ENCODE measurements around the gene PLPPR2.
"Not testable (repeated sequence)": the region's sequence is repeated elsewhere in the genome, so short reads cannot be mapped to it uniquely, and the experiment has no call there.

The PLPPR2 gene

DNA sequence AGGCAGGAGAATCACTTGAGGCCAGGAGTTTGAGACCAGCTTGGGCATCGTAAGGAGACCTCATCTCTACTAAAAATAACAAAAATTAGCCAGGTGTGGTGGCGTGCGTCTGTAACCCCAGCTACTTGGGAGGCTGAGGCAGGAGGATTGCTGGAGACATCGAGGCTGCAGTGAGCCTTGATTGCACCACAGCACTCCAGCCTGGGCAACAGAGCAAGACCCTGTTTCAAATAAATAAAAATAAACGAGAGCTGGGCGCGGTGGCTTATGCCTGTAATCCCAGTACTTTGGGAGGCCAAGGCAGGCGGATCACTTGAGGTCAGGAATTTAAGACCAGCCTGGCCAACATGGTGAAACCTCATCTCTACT is 15.1 kb upstream of the PLPPR2 start:
- DNase-seq, result not testable (repeated sequence)

DNA sequence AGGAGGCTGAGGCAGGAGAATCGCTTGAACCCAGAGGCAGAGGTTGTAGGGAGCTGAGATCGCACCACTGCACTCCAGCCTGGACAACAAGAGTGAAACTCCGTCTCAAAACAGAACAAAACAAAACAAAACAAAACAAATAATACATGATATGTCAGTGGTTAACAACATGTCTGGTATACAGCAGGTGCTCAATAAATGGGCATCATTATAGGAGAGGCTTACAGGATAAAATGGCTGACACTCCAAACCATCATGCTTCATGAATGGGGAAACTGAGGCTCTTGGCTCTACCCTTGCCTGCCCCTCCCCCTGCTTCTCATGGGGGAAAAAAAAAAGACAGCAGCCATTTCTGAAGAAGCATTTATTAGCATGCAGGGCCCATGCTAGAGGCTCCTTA is 12.8 kb upstream of the PLPPR2 start:
- DNase-seq, result no peak

DNA sequence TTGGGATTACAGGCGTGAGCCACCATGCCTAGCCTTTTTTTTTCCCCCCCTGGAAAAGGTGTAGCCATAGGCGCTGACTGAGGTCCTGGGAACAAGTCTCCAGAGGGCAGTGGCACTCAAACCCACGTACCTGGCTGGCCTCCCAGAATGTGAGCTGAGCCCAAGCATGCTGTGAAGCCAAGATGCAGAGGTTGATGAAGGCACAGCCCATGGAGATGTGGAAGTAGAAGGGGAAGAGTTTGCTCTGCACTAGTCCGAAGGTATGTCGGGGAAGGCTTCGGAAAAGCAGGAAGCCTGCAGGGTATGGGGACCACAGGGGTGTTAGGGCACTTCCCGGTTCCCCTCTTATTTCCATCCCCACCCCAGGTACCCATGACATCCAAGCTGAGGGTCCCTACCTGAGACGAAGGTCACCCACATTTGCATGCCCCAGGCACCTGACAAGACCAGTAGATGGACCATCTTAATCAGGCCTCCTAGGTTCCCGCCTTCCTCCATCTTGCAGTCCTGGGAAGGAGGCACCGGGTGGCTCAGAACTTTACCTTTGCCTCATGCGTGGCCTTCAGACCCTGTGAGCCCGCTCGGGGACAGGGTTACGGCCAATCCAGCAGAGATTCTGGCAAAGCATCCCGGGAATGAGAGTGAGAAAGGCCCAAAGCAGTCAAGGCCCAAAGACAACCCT is 10.0 kb upstream of the PLPPR2 start:
- no peak for DNase-seq

DNA sequence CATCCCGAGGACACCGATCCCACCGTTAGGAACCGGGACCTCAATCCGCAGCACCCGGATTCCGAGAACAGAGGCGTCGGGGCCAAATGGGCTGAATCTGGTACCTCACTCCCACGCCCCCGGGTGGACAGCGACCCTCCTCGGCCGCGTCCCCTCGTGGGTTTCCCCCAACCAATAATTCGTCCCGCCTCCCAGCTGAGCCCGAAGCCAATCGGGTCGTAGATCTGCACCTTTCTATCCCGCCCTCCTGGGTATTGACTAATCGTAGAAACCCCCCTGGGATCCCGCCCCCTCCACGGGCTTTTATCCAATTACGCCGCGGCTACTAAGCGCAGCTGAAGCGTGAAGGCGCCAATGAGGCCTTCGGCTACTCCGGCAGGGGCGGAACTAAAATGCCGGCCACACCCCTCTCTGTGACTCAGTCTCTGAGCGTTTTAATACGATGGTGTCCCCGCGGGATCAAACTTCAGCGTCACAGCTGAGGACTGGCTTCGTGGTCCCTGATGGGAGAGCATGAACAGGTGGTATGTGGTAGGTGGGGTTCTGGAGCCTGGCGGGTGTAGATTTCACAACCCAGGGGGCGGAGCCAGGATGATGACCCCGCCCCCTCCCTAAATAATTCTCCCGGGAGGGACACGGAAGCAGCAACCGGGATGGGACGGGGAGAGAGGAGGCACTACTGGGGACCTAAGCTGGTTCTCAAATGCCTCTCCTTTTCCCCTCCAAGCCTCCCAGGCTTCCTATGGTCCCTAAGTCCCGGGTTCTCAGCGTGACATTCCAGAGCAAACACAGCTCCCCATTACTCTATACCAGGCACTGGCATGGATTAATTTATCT is 8.9 kb upstream of the PLPPR2 start, which contains the start of the genes CCDC159 and TMEM205:
TSS of gene CCDC159 (plus strand) at position 416 of the 837 bp plus-strand sequence. CDS start at position 504, 88 bp downstream.
TSS of gene TMEM205 (minus strand) at position 165 of the 837 bp plus-strand sequence. CDS start 649 bp downstream, outside the sequence.
- peak; percentile 98 to 99 for DNase-seq

DNA sequence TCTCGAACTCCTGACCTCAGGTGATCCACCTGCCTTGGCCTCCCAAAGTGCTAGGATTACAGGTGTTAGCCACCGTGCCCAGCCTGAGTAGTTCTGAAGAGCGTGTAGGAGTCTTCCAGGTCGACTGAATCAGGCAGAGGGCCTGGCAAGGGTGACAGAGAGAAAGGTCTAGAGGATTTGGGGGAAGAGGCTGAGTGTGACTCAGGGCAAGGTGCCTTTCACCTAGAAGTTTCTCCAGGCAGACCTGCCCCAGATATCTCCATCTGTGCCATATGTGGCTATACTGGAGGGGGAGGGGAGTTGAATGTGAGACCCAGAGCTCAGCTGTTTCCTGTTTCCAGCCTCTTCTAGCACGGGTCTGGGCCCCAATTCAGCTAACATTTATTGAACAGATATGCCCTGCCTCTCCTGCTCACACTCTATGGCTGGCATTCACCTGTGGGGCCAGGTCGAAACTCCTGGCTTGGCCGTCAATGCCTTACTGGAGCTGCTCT is 7.6 kb upstream of the PLPPR2 start:
- no peak for DNase-seq

DNA sequence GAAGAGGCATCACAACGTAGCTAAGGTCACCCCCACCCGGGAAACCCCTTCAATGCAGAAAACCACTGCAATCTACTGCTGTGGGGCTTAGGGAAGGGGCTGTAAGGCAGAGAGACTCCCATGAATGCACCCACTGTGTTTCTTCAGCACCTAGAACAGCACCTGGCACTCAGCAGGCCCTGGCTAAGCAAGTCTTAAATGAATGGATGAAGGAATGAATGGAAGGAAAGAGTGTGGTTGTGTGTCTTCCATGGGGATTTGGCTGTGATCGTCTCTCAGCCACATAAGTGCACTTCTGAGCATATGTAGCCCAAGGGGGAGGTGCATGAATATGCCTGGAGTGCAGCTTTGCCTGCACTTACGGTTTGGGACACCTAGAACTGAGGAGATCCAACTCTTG is 6.1 kb upstream of the PLPPR2 start:
- DNase-seq, result no peak

DNA sequence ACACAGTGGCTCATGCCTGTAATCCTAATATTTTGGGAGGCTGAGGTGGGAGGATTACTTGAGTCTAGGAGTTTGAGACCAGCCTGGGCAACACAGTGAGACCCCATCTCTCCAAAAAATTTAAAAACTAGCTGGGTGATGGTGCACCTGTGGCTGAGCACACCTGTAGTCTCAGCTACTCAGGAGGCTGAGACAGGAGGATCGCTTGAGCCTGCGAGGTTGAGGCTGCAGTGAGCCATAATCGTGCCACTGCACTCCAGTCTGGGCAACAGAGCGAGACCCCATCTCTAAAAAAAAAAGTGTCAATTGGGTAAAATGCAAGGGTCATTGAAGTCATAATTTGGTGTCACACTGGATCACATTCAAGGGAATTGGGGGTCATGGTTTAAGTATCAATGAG is 1.1 kb upstream of the PLPPR2 start:
- DNase-seq, result not testable (repeated sequence)

DNA sequence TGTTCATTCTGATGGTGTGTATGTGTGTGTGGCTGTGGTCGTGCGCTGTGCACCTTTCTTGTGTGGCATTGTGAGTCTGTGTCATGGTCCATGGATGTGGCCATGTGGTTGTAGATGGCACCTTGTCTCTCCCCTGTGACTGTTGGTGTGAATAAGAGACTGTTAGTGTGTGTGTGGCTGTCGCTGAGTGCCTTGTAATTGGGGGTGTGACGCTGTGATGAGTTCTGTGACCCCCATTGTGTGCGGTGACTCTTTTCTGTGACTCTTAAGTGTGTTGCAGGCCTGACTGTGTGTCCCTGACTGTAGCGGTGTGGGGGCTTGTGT is 804 bp downstream of the PLPPR2 start:
- DNase-seq, result no peak

DNA sequence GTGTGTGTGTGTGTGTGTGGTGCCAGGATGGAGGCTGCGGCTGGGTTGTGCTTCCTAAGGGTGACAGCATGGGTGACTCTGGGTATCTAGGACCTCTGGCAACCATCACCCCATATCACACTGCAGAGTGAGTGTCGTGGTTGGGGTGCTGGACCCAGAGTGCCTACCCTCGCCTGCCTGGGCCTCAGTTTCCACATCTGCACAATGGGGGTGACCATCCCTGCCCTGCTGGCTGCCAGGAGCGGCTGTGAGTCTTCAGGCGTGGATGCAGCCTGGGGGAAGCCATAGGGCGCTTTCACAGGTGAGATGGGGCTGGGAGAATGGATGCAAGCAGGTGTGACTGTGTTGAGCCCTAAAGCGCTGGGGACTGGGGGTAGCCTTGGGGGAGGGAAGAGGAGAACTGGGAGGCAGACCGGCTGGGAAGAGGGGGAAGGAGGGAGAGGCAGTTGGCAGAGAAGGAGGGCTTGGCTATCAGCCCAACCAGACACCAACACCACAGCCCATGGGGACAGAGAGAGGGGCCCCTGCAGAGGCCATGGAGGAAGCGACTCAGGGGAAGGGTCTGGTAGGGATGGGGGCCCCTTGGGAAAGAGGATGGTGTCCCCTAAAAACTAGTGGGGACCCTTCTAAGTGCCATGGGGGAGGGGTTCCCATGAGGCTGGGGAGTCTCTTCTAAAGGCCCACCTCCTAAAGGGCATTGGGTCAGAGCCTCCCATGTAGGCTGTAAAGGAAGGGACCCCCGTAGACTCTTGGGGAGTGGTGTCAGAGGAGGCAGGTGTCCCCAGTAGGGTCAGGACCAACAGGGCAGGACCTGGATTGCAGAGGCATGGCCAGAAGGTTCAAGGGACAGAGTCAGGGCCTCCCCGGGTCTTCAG is 1.7 kb downstream of the PLPPR2 start:
- no peak for DNase-seq

DNA sequence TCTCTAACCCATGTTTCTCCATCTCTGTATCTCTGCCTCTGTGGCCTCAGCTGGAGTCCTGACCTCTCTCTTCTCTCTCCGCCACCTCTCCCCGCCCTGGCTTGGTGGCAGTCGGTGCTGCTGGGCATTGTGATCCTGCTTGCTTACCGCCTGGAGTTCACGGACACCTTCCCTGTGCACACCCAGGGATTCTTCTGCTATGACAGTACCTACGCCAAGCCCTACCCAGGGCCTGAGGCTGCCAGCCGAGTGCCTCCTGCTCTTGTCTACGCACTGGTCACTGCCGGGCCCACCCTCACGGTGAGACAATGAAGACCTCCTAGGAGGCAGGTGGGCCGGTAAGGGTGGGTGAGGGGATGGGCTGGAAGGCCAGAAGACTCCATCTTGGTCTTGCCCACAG is 4.2 kb downstream of the PLPPR2 start:
- DNase-seq, result no peak

DNA sequence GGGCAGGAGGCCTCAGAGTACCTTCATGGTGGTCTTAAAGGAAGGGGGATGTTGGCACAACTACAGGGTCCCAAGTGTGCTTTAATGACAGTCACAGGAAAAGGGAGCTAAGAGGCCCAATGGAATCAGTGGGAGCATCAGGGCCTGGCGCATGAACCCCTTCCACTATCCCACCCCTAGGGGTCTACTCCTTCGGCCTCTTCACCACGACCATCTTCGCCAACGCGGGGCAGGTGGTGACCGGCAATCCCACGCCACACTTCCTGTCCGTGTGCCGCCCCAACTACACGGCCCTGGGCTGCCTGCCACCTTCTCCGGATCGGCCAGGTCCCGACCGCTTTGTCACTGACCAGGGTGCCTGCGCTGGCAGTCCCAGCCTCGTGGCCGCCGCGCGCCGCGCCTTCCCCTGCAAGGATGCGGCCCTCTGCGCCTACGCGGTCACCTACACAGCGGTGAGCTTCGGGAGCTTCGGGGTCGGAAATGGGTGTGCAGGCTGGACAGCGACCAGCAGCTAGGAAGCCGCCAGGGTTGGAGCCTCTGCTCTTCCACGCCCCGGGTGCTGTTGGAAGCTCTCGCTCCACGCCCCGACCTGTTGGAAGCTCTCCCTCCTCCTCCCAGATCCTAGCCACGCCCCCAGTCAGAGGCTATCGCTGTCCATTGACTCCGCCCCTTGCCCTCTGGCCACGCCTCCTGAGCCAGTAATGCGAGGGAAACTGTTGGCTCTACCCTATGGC is 6.0 kb downstream of the PLPPR2 start:
- DNase-seq, result peak in 1 of 2 donors; percentile 46

DNA sequence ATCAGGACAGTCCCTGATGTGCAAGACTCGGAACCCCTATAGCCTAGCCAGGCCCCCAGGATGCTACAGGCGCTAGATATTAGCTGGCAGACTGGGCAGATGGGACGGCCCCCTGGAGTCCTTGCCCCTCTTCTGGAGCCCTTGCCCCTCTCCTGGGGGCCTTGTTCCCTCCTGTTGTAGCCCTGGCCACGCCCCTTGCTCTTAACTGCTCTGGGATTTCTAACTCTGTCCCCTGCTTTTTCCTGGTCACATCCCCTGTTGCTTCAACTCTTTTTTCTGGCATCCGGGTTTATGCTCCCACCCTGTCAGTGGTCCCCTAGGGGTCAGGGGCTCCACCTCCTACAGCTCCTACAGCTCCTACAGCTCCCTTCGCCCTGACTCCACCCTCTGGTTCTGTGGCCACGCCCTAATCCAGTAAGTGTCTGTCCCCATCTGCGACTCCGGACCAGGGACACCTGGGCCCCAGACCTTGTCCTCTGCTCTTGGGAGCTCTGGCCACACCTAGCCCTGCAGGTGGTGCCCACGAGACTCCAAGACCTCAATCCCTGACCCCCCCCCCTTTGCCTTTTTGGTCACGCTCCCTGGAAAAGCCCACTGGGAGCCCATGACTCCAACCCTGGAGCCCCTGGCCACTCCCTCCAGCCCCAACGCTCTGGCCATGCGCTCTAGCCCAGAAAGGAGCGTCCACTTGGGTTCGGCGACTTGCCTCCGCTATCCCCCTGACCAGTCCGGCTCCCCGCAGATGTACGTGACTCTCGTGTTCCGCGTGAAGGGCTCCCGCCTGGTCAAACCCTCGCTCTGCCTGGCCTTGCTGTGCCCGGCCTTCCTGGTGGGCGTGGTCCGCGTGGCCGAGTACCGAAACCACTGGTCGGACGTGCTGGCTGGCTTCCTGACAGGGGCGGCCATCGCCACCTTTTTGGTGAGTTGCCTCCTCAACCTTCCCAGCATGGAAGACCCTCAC is 6.8 kb downstream of the PLPPR2 start:
- no peak for DNase-seq

DNA sequence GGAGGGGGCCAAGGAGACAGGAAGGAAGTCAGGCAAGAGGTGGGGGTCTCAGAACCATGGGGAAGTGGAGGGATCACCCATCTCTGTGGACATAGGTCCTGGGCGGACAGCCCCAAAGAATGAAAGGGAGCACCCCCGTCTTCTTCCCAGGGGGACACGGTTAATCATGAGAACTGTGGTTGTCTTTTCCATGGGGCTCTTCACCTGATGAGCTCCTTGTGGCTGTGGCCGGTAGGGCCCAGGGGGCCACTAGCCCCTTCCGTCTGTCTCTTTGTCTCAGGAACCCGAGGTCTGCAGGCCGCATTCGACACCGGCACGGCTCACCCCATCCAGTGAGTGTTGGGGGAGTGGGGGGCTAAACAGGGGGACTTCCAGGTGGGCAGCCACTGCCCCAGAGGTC is 8.6 kb downstream of the PLPPR2 start:
- DNase-seq, result no peak

DNA sequence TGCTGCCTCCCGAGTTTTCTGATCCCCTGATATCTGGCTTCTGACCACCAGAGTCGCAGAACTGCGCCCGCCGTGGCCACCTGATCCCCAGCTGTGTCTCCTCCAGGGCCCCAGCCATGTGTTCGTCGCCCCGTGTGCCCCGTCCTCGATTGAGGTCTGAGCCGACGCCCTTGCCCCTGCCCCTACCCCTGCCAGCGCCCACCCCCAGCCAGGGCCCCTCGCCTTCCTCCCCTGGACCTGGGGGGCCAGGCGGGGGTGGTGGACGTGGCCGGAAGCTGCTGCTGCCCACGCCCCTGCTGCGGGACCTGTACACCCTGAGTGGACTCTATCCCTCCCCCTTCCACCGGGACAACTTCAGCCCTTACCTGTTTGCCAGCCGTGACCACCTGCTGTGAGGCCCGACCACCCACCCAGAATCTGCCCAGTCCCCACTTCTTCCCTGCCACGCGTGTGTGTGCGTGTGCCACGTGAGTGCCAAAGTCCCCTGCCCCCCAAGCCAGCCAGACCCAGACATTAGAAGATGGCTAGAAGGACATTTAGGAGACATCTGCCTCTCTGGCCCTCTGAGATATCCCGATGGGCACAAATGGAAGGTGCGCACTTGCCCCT is 9.2 kb downstream of the PLPPR2 start:
- DNase-seq, result no peak

DNA sequence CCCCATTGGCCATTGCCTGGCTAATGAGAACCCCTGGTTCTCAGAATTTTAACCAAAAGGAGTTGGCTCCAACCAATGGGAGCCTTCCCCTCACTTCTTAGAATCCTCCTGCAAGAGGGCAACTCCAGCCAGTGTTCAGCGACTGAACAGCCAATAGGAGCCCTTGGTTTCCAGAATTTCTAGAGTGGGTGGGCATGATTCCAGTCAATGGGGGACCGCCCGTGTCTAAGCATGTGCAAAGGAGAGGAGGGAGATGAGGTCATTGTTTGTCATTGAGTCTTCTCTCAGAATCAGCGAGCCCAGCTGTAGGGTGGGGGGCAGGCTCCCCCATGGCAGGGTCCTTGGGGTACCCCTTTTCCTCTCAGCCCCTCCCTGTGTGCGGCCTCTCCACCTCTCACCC is 9.7 kb downstream of the PLPPR2 start:
- DNase-seq, result no peak

DNA sequence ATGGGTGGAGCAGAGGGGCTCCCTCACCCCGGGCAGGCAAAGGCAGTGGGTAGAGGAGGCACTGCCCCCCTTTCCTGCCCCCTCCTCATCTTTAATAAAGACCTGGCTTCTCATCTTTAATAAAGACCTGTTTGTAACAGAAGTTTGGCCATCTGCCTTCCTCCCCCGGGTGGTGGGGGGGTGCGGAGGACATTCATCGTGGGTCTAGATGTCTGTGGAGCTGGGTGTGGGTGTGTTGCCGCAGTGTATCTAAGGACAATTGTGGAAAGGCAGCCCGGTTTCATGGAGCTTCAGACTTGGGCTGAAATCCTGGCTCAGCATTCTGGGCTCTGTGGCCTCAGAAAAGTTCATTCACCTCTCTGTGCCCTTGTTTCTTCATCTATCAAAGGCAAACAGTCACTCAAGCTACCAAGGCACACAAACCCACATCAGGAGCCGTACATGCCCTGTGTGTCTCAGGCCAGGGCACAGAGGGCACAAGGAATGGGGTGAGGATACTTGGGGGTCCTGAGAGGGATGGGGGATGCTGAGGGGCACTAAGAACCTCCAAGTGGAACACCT is 10.4 kb downstream of the PLPPR2 start:
- no peak for DNase-seq

DNA sequence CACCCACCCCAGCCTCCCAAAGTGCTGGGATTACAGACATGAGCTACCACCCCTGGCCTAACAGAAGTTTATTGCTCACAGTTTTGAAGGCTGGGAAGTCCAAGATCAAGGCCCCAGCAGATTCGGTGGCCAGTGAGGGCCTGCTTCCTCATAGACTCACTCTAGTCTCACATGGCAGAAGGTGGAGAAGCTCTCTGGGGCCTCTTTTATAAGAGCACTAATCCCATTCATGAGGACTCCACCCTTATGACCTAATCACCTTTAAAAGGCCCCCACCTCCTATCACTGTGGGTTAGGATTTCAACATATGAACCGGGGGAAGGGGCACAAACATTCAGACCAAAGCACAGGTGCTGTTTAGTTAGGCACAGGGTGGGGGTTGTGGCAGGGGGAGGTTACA is 12.3 kb downstream of the PLPPR2 start:
- DNase-seq, result no peak

DNA sequence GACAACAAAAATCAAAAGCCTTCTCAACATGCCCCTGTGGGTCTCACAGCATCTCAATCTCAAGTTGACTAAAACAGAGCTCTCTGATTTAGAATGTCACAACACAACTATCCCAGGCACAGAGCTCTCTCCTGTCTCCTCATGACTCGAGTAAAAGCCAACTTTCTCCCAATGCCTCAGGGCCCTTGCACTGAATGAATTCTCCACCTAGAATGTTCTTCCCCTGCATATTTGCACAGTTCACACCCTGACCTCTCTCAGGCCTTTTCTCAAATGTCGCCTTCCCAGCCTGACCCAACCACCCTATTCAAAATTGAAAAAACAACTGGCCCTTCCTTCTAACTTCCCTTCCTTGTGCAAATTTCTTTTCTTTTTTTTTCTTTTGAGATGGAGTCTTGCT is 15.5 kb downstream of the PLPPR2 start:
- DNase-seq, result no peak

DNA sequence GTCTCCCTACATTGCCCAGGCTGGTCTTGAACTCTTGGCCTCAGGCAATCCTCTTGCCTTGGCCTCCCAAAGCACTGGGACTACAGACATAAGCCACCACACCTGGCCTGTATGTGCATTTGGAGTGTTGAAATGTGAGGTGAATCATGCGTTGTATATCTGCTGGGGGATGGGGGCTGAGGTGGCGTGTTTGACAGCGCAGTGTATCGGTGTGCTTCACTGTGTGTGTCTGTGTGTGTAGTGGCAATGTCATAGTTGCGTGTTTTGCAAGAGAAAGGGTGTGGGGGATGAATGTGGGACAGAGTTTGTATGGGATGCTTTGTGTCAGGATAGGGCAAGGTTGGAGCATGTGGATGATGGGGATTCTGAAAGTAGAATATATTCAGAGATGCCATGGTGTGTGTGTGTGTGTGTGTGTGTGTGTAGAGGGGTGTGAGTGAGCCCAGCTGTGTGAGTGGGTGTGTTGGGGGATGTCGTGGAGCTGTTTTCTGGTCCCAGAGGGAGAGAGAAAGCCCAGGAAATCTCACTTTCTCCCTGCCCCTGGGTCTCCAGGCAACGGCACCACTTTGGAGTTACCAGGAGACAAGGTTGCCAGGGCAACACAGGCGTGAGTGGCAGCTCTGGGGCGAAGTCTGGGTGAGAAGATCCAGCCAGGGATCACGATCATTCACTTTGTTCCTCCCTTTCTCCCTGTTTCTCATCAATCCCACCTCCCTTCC is 18.1 kb downstream of the PLPPR2 start:
- no peak for DNase-seq

Data from stimulated activated CD4-positive, alpha-beta T cell treated with anti-CD3 and anti-CD28 coated beads, Interleukin-2, amount 100 ng/mL, for 24 hours (primary cell).